ENCODE data around the gene PNPLA6.

- TF ChIP-seq POLR2AphosphoS5 (IDR thresholded peaks at IDR 0.05) (no peak), POLR2A (IDR thresholded peaks at IDR 0.05) (no peak), CTCF (IDR thresholded peaks at IDR 0.05) (no peak)
These were observed 14.1 kb downstream of the PNPLA6 start for GRCh38 chr19:7549429-7550148.

Data from suprapubic skin (tissue), 4 donors.